K562 (cell line): ENCODE data around the gene MOK. TPM values are rescaled to one million over a fixed set of nuclear protein-coding genes. Genes with fewer than 3 reads are reported as not detected.

Source experiments
- ATAC-seq: fragments of 200-7000 bp; cut with Tn5 transposase; 3 replicates; pipeline ENCODE4 v1.9.1; 2020; ENCODE audit warnings: moderate library complexity
- Bru-seq: library from RNA; stranded (reverse); fragments of 400-500 nt; gene quantifications from one replicate; lab custom pipeline; 2021; lab: Mats Ljungman, UMichigan
- BruChase-seq, 2 experiments: library from RNA; stranded (reverse); fragments of 400-500 nt; gene quantifications; one replicate each; lab custom pipeline; 2021; lab: Mats Ljungman, UMichigan
- BruUV-seq: library from RNA; stranded (reverse); fragments of 400-500 nt; replicated peaks from 2 replicates; lab custom pipeline; 2021; lab: Mats Ljungman, UMichigan
- CTCF ChIA-PET: fragments of 300-600 bp; formaldehyde crosslinking; extraction: SDS; loops from one replicate; lab custom pipeline; 2021; ENCODE audit warnings: low intra/inter-chr PET ratio; lab: Yijun Ruan, JAX
- POLR2A ChIA-PET: fragments of 300-600, 350-650 bp; sonication (Branson Sonifier 250); formaldehyde crosslinking; extraction: SDS; loops from one replicate; lab custom pipeline; 2021; ENCODE audit warnings: antibody characterized with exemption, inconsistent platforms; lab: Yijun Ruan, JAX
- DNase-seq, 4 experiments: peaks; one replicate each; pipeline versions ENCODE4 v3.0.0 to v3.0.0-alpha.2; 2011 to 2018; ENCODE audit warnings: low spot score in 3 of 4, mixed read lengths in 3 of 4; ENCODE audit errors: extremely low read depth in 1 of 4
- FAIRE-seq: peaks from 2 replicates; lab custom pipeline; 2011; peaks lifted over from hg19 to GRCh38; lab: Jason Lieb, UNC
- H2AFZ ChIP-seq: 2 replicates; pipeline ENCODE4 v1.6.0; 2011; ENCODE audit warnings: low read depth, low read length, control low read depth, inconsistent platforms
- H3K27ac ChIP-seq: fragments of 200-600 bp; 3 replicates; pipeline ENCODE4 v1.8.0; 2011; ENCODE audit warnings: low read depth, mild to moderate bottlenecking, control low read depth, inconsistent platforms, low read length, moderate library complexity, mixed read lengths; ENCODE audit errors: extremely low read depth
- H3K27me3 ChIP-seq, 2 experiments: fragments of 300-600 bp in 1 of 2; 2 replicates in 1 of 2; 3 replicates in 1 of 2; pipeline versions ENCODE4 v1.6.0 to v1.8.0; 2011; ENCODE audit warnings: inconsistent platforms in 2 of 2, low read length in 2 of 2, mild to moderate bottlenecking in 1 of 2, mixed read lengths in 1 of 2, moderate library complexity in 1 of 2; ENCODE audit not compliant: control insufficient read depth in 2 of 2, insufficient read depth in 2 of 2
- H3K36me3 ChIP-seq: fragments of 300-600 bp; 3 replicates; pipeline ENCODE4 v1.8.0; 2011; ENCODE audit warnings: mild to moderate bottlenecking, low read length, inconsistent platforms; ENCODE audit not compliant: control insufficient read depth, insufficient read depth
- H3K4me1 ChIP-seq, 2 experiments: fragments of 200-600 bp in 1 of 2; replicated peaks in 1 of 2; 2 replicates in 1 of 2; 3 replicates in 1 of 2; pipeline versions ENCODE4 v1.5.1 to v1.8.0; 2011; ENCODE audit warnings: inconsistent platforms in 2 of 2, low read length in 2 of 2, mild to moderate bottlenecking in 1 of 2, mixed read lengths in 1 of 2, moderate library complexity in 1 of 2; ENCODE audit not compliant: control insufficient read depth in 2 of 2, insufficient read depth in 2 of 2
- H3K4me2 ChIP-seq: 2 replicates; pipeline ENCODE4 v1.6.1; 2011; ENCODE audit warnings: low read length, control low read depth, inconsistent platforms, mixed read lengths; ENCODE audit not compliant: insufficient read depth
- H3K4me3 ChIP-seq: fragments of 200-600 bp; sonication (generic), shearing (Covaris generic); 2 replicates; pipeline ENCODE4 v1.5.1; 2016; ENCODE audit warnings: control low read depth, inconsistent platforms
- H3K79me2 ChIP-seq: fragments of 200-600 bp; 3 replicates; pipeline ENCODE4 v1.8.0; 2011; ENCODE audit warnings: low read length, inconsistent platforms; ENCODE audit not compliant: control insufficient read depth, insufficient read depth
- H3K9ac ChIP-seq, 2 experiments: 2 replicates each; pipeline versions ENCODE4 v1.6.0 to v1.6.1; 2011; ENCODE audit warnings: low read depth in 2 of 2, low read length in 2 of 2, control low read depth in 1 of 2, inconsistent platforms in 1 of 2, mild to moderate bottlenecking in 1 of 2, mixed read lengths in 1 of 2; ENCODE audit not compliant: insufficient read depth in 1 of 2
- H3K9me1 ChIP-seq: one replicate; pipeline ENCODE4 v1.6.0; 2011; ENCODE audit warnings: inconsistent platforms, mild to moderate bottlenecking, low read length, moderate library complexity; ENCODE audit not compliant: control insufficient read depth, insufficient read depth
- H3K9me3 ChIP-seq: replicated peaks from 2 replicates; pipeline ENCODE4 v1.5.1; 2011; ENCODE audit warnings: low read depth, low read length, inconsistent platforms; ENCODE audit not compliant: control insufficient read depth, insufficient read depth
- H4K20me1 ChIP-seq: replicated peaks from 2 replicates; pipeline ENCODE4 v1.6.1; 2011; ENCODE audit warnings: low read length, inconsistent platforms, mixed read lengths; ENCODE audit not compliant: control insufficient read depth, insufficient read depth
- BMI1 ChIP-seq: fragments of 150-350 bp; IDR thresholded peaks from 2 replicates; pipeline ENCODE4 v1.6.1; 2014; ENCODE audit warnings: low read length
- CHD1 ChIP-seq: fragments of 200-600 bp; sonication (generic); IDR thresholded peaks from one replicate; pipeline ENCODE4 v1.6.1; 2012; ENCODE audit warnings: mild to moderate bottlenecking, moderate library complexity, low read length, inconsistent platforms
- HCFC1 ChIP-seq: IDR thresholded peaks from 2 replicates; pipeline ENCODE4 v1.6.1; 2012; ENCODE audit warnings: low read depth, low read length, improper control_type of control experiment
- HDAC1 ChIP-seq, 2 experiments: fragments of 450-650 bp; IDR thresholded peaks; 2 replicates each; pipeline ENCODE4 v1.6.1; 2016 to 2017; ENCODE audit warnings: inconsistent platforms in 1 of 2, mild to moderate bottlenecking in 1 of 2, moderate library complexity in 1 of 2
- KAT2B ChIP-seq: IDR thresholded peaks from one replicate; pipeline ENCODE4 v1.6.1; 2012; ENCODE audit warnings: low read depth, mild to moderate bottlenecking, control low read depth, inconsistent platforms, low read length, moderate library complexity
- MXI1 ChIP-seq: IDR thresholded peaks from 2 replicates; pipeline ENCODE4 v1.6.1; 2011; ENCODE audit warnings: low read depth, mild to moderate bottlenecking, improper control_type of control experiment, low read length
- POLR2B ChIP-seq: fragments of 450-650 bp; IDR thresholded peaks from 2 replicates; pipeline ENCODE4 v1.6.1; 2018; ENCODE audit warnings: low read depth; ENCODE audit not compliant: partially characterized antibody
- THAP12 ChIP-seq: fragments of 250-450 bp; sonication (Bioruptor Pico); IDR thresholded peaks from 2 replicates; pipeline ENCODE4 v1.9.0; 2021; ENCODE audit warnings: mild to moderate bottlenecking, inconsistent platforms
- VEZF1 ChIP-seq: fragments of 200-800 bp; sonication (Bioruptor generic); IDR thresholded peaks from 2 replicates; pipeline ENCODE4 v1.6.1; 2017; ENCODE audit warnings: missing genetic modification characterization, missing compliant biosample characterization
- ZNF444 ChIP-seq: fragments of 250-450 bp; sonication (Bioruptor Pico); IDR thresholded peaks from 2 replicates; pipeline ENCODE4 v1.4.0; 2020; ENCODE audit warnings: mild to moderate bottlenecking, moderate library complexity
- WGBS: fragments of 100-300 bp; shearing (Covaris generic); methylation state at CpG from one replicate; pipeline ENCODE4 v1.1.6; 2016; ENCODE audit warnings: low coverage, mixed read lengths; ENCODE audit not compliant: insufficient coverage; ENCODE audit errors: missing lambda C conversion rate; 5-methylcytosine and 5-hydroxymethylcytosine counted together
- in situ Hi-C: fragments of 300-500 bp; cut with MboI; formaldehyde crosslinking; loops from 4 replicates; pipeline ENCODE4 v1.15.0; 2018; ENCODE audit warnings: inconsistent platforms, mixed read lengths
- intact Hi-C: fragments of 100-400 bp; cut with micrococcal nuclease; formaldehyde crosslinking; loops from 2 replicates; pipeline ENCODE4 v1.14.2; 2022
- long read RNA-seq, 3 experiments: library from polyadenylated mRNA in 2 of 3; library from RNA in 1 of 3; unstranded in 2 of 3; stranded (forward) in 1 of 3; transcript quantifications; one replicate each; pipeline ENCODE4 v2.0.0, GENCODE V29; 2019 to 2022
- polyA minus RNA-seq, 3 experiments: library from RNA; depleted of rRNA, polyadenylated mRNA; stranded (reverse); fragments of >200 nt; gene quantifications; 2 replicates each; pipeline ENCODE4 v1.2.3, GENCODE V29; 2011
- polyA plus RNA-seq, 8 experiments: library from polyadenylated mRNA; depleted of rRNA in 4 of 8; stranded (reverse) in 5 of 8; unstranded in 3 of 8; fragments of >200 nt; fragmentation: Nextera tagmentation in 2 of 8; fragmentation: Illumina TruSeq in 1 of 8; extraction: Ambion mirVana in 2 of 8; extraction: Trizol in 1 of 8; gene quantifications; 2 replicates each; pipeline versions ENCODE4 v1.2.1 to v1.2.3, GENCODE V29; 2011 to 2014; ENCODE audit warnings: inconsistent platforms in 1 of 8, missing spikeins in 1 of 8
- total RNA-seq, 7 experiments: library from RNA; depleted of rRNA in 6 of 7; stranded (reverse); fragments of >200 nt in 6 of 7; fragmentation: Illumina TruSeq in 2 of 7; extraction: Trizol in 2 of 7; gene quantifications; 2 replicates each; pipeline versions ENCODE4 v1.2.1 to v1.2.3, GENCODE V29; 2011 to 2021; ENCODE audit warnings: low replicate concordance in 1 of 7

Gene MOK, protein sequence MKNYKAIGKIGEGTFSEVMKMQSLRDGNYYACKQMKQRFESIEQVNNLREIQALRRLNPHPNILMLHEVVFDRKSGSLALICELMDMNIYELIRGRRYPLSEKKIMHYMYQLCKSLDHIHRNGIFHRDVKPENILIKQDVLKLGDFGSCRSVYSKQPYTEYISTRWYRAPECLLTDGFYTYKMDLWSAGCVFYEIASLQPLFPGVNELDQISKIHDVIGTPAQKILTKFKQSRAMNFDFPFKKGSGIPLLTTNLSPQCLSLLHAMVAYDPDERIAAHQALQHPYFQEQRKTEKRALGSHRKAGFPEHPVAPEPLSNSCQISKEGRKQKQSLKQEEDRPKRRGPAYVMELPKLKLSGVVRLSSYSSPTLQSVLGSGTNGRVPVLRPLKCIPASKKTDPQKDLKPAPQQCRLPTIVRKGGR
- total RNA-seq (2011; cell fraction: chromatin; rRNA removed; ENCODE audit: low replicate concordance), result 15.0 and 20.7 TPM in 2 replicates
- 12.2 and 12.3 TPM in 2 replicates for total RNA-seq (2011; cell fraction: nucleolus; rRNA removed)
- 14.4 and 17.2 TPM in 2 replicates for total RNA-seq (2011; cell fraction: nucleoplasm; rRNA removed)
- total RNA-seq (2014; rRNA removed), result 5.8 and 7.2 TPM in 2 replicates
- total RNA-seq (2014; rRNA removed; fragmentation: Illumina TruSeq; extraction: Trizol), result 5.2 and 5.3 TPM in 2 replicates
- 4.6 and 5.3 TPM in 2 replicates for total RNA-seq (2015; rRNA removed; fragmentation: Illumina TruSeq; extraction: Trizol)
- 4.9 TPM in 2 replicates for total RNA-seq (2021)
- polyA plus RNA-seq (2011; rRNA removed), result 4.3 and 6.2 TPM in 2 replicates
- 3.4 and 4.0 TPM in 2 replicates for polyA plus RNA-seq (2011; cell fraction: cytosol; rRNA removed)
- 16.6 and 29.5 TPM in 2 replicates for polyA plus RNA-seq (2011; cell fraction: nucleus; rRNA removed)
- 4.5 and 6.4 TPM in 2 replicates for polyA plus RNA-seq (2012)
- polyA plus RNA-seq (2014; fragmentation: Illumina TruSeq; extraction: Trizol), result 3.6 and 7.5 TPM in 2 replicates
- 1 to 10 TPM; 1.3 to 2.5 TPM for polyA plus RNA-seq (2014; fragmentation: Nextera tagmentation; extraction: Ambion mirVana)
- polyA plus RNA-seq (2014; rRNA removed), result 7.6 and 8.4 TPM in 2 replicates
- 4.3 TPM in 2 replicates for polyA minus RNA-seq (2011; rRNA and poly(A)+ RNA removed)
- polyA minus RNA-seq (2011; cell fraction: cytosol; rRNA and poly(A)+ RNA removed), result 1.1 and 3.5 TPM in 2 replicates
- polyA minus RNA-seq (2011; cell fraction: nucleus; rRNA and poly(A)+ RNA removed), result 8.1 TPM in 2 replicates
- percentile 47 among the genes with signal in this experiment for Bru-seq, nascent RNA
- percentile 51 among the genes with signal in this experiment for BruChase-seq, experiment 1, labeled RNA remaining after a 2-hour chase
- BruChase-seq, experiment 2, labeled RNA remaining after a 6-hour chase, result percentile 58 among the genes with signal in this experiment
- long read RNA-seq, experiment 1, partial matches to known transcripts, result 1 of 8 reads
- long read RNA-seq, experiment 1, other reads (novel, unspliced or antisense), result 6 of 8 reads
- long read RNA-seq, experiment 2, partial matches to known transcripts, result 0 of 2 reads
- long read RNA-seq, experiment 2, other reads (novel, unspliced or antisense), result 2 of 2 reads
- long read RNA-seq, experiment 3, partial matches to known transcripts, result 0 of 1 reads
- long read RNA-seq, experiment 3, other reads (novel, unspliced or antisense), result 1 of 1 reads

- Histone ChIP-seq H3K4me3 (peak within 1 kb of the TSS; percentile 67), H3K27ac (peak within 1 kb of the TSS; percentile 52), H2AFZ (peak within 1 kb of the TSS; percentile 96), H3K27me3 (no peaks in the 10 kb centered on the region), H4K20me1 (no peaks in the 10 kb centered on the region), H3K79me2 (no peaks in the 10 kb centered on the region), H3K9me1 (no peaks in the 10 kb centered on the region), H3K9me3 (no peaks in the 10 kb centered on the region), H3K4me2 (peak within 1 kb of the TSS; percentile 85), H3K36me3 (no peaks in the 10 kb centered on the region), H3K4me1 (peaks cover 0 to 3% of the 10 kb centered on the region in 2 experiments; a peak in 2 of 5 replicates), H3K9ac (peak within 1 kb of the TSS; percentile 62 to 92)
- CTCF ChIA-PET, result interaction anchor here (1.1 kb wide), 1 partner anchor 13 kb away, joined by 3 read pairs; no protein-coding TSS in a partner anchor
- FAIRE-seq, result peak; percentile 97
- ATAC-seq, result peak; percentile 97
- peak; percentile 94 to 96 (median 95) for DNase-seq
- in situ Hi-C loops, result no loop called here
- intact Hi-C loops, result no loop called here
- no TSS peak for BruUV-seq
- POLR2A ChIA-PET, result interaction anchor here (1.4 kb wide), 1 partner anchor 12 kb away, joined by 4 read pairs; no protein-coding TSS in a partner anchor
- WGBS, result under 1% methylated on average over 27 of the region's 53 CpGs
- TF ChIP-seq HDAC1 (IDR thresholded peaks at IDR 0.05), result peak; percentile 52 to 98; a peak in 3 of 4 replicates
- peak; percentile 91 for TF ChIP-seq MXI1
- no peak for TF ChIP-seq KAT2B
- TF ChIP-seq POLR2B, result peak; percentile 90
- no peak for TF ChIP-seq THAP12 (CRISPR knock-in tag)
- TF ChIP-seq ZNF444 (CRISPR knock-in tag), result no peak
- peak; percentile 91 for TF ChIP-seq BMI1
- peak; percentile 54 for TF ChIP-seq VEZF1 (CRISPR knock-in tag)
- no peak for TF ChIP-seq CHD1
- peak; percentile 49; the same call in 1 of the 2 replicates for TF ChIP-seq HCFC1
Observed at GRCh38 chr14:102304611-102305506, at the start of gene MOK. MOK (minus strand) TSS chr14:102305164; CDS start chr14:102304968, 196 bp downstream.
